Fibroblast of the aortic adventitia (primary cell): ENCODE results near the gene EFNA5. TPM values are rescaled to one million over a fixed set of nuclear protein-coding genes. Genes with fewer than 3 reads are reported as not detected.

Experiments
- DNase-seq: peaks from one replicate; pipeline ENCODE4 v3.0.0-alpha.2; 2010; ENCODE audit warnings: low read depth
- H3K4me3 ChIP-seq: 2 replicates; pipeline ENCODE4 v1.5.1; 2011; ENCODE audit warnings: low read depth, mild to moderate bottlenecking, control low read depth, low read length, moderate library complexity
- CTCF ChIP-seq: IDR thresholded peaks from 2 replicates; pipeline ENCODE4 v1.5.1; 2011; ENCODE audit warnings: mild to moderate bottlenecking, low read length, control low read depth, inconsistent platforms; ENCODE audit not compliant: insufficient read depth
- total RNA-seq: library from RNA; depleted of rRNA; stranded (reverse); fragments of >200 nt; gene quantifications from 2 replicates; pipeline ENCODE4 v1.2.3, GENCODE V29; 2012; ENCODE audit warnings: low replicate concordance

EFNA5 gene
- total RNA-seq, 1 donor = 33.1 TPM

DNA sequence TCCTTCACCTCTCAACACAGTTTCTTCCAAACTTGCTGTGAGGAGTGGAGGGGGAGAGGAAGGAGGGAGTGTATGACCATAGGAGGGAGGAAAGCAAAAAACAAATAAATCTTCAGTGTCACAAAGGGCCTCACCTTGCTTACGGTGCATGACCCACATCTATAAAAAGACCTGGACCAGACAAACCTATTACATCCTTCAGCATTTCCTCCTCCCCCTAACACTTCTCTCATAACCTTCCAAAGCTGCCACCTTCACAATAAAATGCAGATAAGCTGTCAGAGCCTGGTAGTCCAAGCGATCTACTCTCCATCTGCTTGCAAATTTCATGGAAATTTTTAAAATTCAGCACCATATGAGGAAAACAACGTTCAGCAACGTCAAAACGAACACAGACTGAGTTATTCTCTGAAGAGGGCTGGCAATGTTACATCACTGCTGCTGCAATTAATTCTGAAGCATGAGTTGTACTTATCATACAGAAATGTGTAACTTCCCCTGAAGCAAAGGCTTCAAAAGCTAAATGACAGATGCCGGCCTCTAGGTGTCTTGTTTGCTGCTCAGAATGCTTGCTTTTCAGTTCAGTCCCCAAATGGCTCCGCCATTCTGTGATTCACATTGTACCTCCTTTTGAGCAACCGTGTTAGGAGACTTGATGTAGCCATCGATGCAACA lies 62.9 kb downstream of the EFNA5 start:
- no peak for DNase-seq
- no peak for TF ChIP-seq CTCF
- H3K4me3 ChIP-seq = no peak overlapping the region

DNA sequence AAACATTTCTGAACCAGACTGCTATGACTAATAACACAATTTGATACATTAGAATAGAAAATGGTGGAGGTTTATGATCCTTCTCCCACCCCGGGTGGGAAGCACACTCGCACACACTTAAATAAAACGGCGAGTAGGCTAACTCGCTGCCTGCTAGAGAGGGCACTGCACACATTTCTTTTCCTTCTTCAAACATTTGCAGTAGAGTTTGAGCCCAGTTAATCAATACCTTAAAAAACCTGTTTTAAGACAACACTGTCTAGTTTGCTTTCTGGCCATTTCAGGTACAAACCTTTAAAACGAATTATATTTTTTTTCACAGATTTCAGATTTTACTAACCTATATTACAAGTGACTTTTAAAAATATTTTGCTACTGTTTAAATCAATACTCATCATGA lies 63.5 kb downstream of the EFNA5 start:
- no peak for TF ChIP-seq CTCF
- DNase-seq = no peak
- no peak overlapping the region for H3K4me3 ChIP-seq

DNA sequence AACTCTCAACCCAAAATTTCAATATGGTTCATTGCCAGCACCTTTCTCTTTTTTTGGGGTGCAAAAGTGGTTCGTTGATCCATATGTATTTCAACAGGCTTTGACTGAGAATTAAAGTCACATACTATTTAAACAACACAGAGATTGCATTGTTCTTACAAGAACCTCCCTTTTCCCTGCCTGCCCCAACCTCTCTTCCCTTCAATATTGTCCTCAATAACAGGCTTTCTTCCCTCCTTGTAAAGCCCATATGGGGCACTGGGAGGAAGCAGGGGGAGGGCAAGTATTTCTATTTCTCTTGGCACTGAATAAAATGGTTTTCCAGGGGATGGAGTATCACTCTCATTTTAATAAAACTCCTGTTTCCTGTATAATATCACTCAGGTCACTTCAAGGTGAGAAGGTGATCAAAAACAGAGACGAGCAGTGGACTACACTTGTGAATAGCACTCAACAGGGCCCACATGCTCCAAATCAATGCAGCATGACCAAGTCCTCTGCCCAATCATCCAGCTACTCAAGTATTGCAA lies 65.1 kb downstream of the EFNA5 start:
- no peak for TF ChIP-seq CTCF
- no peak overlapping the region for H3K4me3 ChIP-seq
- no peak for DNase-seq

GRCh38 chr5:107604990-107605389 lies 65.7 kb downstream of the EFNA5 start:
- no peak for DNase-seq
- no peak for TF ChIP-seq CTCF
- H3K4me3 ChIP-seq = no peak overlapping the region

- H3K4me3 ChIP-seq = no peak overlapping the region
- TF ChIP-seq CTCF = no peak
- no peak for DNase-seq
Measured at GRCh38 chr5:107604146-107604910, 66.4 kb downstream of the EFNA5 start.

GRCh38 chr5:107603349-107603748 lies 67.4 kb downstream of the EFNA5 start:
- no peak for DNase-seq
- no peak for TF ChIP-seq CTCF
- H3K4me3 ChIP-seq = no peak overlapping the region
